Testis (tissue), 2 donors: ENCODE results near the gene PRAF2.

Source experiments
- CTCF ChIP-seq, 3 experiments: fragments of 450-650 bp in 2 of 3; fragments of 200-600 bp in 1 of 3; sonication (generic) in 1 of 3; IDR thresholded peaks; one replicate each; pipeline ENCODE4 v1.5.1; 2016 to 2019; ENCODE audit warnings: antibody characterized with exemption in 3 of 3, mild to moderate bottlenecking in 2 of 3, moderate library complexity in 1 of 3
- POLR2A ChIP-seq: fragments of 450-650 bp; IDR thresholded peaks from one replicate; pipeline ENCODE4 v1.6.1; 2017; ENCODE audit warnings: antibody characterized with exemption, mild to moderate bottlenecking, moderate library complexity

DNA sequence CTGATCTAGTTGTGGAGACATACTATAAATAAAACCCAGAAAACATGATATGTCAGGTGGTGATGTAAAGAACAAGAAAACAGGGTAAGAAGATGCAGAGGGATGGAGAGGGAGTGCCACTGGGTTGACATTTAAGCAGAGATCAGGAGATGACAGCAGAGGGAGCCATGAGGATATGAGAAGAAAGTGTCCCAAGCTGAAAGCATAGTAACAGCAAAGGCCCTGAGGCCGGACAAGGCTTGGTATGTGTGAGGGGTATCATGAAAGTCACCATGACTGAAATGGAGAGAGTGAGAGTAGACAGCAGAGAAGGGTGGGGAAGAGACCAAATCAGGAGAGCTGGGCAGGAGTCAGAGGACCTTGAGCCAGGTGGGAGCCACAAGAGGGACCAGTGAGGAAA is 46.3 kb upstream of the PRAF2 start:
- TF ChIP-seq CTCF (IDR thresholded peaks at IDR 0.05) = no peak
- no peak for TF ChIP-seq POLR2A
